HG02981 (cell line): ENCODE results near the gene VSTM2A.
"Not testable (repeated sequence)": the region's sequence is repeated elsewhere in the genome, so short reads cannot be mapped to it uniquely, and the experiment has no call there.

Source experiments
- ATAC-seq: cut with Tn5 transposase; IDR thresholded peaks from one replicate; pipeline ENCODE4 v1.9.1; 2021; ENCODE audit warnings: mild to moderate bottlenecking, moderate library complexity; ENCODE audit not compliant: unreplicated experiment

Gene VSTM2A, protein sequence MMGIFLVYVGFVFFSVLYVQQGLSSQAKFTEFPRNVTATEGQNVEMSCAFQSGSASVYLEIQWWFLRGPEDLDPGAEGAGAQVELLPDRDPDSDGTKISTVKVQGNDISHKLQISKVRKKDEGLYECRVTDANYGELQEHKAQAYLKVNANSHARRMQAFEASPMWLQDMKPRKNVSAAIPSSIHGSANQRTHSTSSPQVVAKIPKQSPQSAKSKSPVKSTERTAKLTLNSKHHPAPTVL

DNA sequence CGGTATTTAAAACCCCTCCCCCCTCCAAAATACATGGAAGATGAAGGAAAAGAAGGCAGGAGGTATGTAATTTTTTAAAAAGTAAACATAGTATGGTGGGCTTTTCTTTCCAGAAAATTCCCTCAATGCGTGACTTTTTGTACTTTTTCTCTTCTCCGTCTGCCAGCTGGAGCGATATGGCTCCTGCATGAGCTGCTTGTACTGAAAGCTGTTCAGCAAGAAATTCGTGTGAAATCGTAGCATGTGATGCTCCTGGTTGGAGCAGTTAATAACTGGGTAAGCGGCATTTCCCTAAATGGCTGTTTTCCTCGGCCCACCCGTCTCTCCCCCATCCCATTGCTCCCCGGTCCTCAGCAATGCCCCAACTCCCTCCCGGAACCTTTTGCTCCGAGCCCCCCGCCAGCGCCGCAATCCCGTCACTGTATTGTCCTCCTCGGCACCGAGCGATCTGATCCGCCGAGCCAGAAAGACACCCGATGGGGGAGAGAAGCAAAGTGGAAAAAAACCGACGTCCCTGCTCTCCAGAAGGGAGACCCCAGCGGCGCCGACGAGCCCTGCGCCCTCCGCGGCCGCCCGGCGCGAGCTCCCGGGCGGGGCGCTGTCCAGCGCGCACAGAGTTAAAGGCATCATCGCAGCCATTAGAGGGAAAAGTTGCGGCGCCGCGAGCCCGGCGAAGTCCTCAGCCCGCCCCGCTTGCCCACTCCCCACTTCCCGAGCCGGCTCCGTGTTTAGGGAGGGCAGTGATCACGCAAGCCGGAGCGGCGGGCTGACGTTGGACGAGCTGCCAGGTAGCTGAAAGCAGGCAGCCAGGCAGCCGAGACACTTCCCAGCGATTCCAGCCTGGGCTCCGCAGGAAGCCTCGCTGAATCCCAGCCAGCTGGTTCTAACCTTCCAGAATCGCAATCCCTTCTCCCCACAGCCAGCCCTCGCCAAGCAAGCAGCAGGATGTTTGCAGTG lies at the start of gene VSTM2A:
VSTM2A (plus strand) TSS at position 707 of the 957 bp plus-strand sequence. CDS start 356 bp downstream, outside the sequence.
- no peak for ATAC-seq

DNA sequence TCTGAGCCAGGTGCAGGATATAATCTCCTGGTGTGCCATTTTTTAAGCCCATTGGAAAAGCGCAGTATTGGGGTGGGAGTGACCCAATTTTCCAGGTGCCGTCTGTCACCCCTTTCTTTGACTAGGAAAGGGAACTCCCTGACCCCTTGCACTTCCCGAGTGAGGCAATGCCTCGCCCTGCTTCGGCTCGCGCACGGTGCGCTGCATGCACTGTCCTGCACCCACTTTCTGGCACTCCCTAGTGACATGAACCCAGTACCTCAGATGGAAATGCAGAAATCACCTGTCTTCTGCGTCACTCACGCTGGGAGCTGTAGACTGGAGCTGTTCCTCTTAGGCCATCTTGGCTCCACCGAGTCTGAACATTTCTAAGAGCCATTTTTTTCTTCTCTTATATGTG lies 37.6 kb upstream of the VSTM2A start:
- ATAC-seq = not testable (repeated sequence)

DNA sequence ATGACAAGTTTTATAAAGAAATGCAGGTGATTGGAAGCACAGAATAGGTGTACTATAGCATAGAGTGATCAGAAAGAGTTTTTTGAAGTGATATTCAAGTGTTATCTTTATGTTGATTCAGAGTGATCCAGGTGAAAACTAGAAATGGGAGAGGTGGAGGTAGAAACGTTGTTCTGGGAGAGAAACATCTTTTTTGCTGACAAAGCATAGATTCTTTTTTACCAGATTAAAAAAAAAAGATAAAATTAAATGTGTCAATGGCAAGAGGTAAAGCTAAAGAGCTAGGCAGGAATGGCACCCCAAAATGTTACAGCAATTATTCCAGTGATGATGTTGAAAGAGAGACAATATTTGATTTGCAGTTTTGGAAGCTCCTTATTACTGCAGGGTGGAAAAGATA lies 12.6 kb upstream of the VSTM2A start:
- ATAC-seq = no peak

DNA sequence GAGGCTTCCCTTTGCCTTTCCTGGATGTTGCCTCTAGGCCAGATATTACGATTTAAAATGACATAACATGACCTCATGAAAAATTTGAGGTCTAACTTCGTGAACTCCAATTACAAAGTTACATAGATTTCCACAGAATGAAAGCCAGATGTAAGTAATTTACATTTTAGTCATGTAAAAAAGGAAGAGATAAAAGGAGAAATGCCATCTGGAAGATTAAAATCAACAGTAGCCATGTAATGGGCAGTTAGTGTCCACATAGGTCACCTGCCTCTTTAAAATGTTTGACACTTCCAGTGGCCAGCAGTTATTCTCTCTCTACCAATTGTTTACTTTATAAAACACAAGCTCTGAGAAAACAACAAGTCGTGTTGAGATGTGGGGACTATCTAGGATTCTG lies 4.1 kb upstream of the VSTM2A start:
- ATAC-seq = no peak

DNA sequence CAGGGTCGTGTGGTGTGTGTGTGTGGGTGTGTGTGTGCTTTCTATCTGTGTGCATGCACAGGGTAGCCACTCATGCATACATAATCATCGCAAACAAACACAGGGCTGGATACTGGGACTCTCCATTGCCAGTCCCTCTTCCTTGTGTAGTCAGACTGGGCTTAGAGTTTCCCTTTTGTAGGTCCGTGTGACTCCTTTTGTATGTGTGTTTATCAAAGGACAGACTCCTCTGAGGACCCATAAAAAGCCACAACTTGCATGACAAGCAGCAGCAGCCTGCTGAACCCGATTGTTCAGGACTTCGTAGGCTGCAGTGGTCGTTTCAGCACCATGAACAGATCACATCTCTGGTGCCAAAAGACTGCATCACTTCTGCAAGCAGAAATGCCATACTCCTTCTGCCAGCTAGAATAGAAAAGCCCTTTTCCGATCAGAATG lies 895 bp downstream of the VSTM2A start:
- no peak for ATAC-seq

DNA sequence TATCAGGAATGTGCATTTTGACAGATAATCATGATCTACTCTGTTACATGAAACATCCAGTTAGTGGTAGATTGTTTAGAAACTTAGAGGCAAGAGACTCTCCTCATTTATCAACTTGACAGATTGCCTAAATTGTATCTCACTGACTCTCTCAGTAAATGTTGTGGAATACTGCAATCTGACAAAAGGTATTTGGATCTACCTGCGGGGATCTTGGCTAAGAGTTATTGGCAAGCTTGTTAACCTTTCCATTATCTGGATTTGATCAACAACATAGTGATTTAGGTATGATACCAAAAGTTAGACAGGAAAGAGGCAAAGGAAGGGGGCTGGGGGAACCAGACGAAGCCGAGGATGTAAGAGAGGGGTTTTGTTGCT lies 2.0 kb downstream of the VSTM2A start:
- no peak for ATAC-seq

DNA sequence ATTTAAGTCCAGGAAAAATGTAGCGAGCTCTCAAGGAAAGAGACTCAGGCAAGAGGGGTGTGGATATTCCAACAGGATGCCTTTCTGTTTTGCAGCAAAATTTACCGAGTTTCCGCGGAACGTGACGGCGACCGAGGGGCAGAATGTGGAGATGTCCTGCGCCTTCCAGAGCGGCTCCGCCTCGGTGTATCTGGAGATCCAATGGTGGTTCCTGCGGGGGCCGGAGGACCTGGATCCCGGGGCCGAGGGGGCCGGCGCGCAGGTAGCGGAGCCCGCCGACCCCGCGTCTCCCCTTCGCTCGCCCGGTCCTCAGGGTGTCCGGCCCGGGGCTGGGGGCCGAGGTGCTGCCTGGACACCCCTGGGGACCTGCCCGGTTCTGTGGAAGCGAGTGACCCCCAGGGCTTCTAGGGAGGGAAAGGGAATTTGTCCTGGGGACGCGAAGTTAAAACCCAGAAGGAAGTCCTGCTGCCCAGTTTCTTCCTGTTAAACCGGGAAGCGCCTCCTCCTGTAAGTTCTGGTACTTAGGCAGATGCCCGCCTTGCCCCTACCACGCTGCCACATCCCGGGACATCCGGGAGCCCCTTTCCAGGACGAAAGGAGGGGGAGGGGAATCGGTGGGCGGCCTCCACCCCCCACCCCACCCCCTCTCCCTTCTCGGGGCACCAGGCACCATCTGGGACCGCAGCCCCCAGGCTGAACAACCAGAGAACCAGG lies 2.5 kb downstream of the VSTM2A start:
- ATAC-seq = no peak

DNA sequence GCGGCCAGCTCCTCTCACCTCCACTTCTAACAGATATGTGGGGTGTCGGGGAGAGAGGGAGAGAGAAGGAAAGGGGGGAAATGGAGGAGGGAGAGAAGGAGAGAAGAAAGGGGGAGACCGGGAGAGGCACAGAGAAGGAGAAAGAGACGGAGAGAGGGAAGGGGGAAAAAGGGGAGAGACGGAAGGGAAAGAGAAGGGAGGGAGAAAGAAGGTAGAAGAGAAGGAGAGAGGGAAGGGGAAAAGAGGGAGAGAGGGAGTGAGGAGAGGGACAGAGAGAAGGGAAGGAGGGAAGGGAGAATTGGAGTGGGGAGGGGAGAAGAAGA lies 3.0 kb downstream of the VSTM2A start:
- ATAC-seq = no peak

DNA sequence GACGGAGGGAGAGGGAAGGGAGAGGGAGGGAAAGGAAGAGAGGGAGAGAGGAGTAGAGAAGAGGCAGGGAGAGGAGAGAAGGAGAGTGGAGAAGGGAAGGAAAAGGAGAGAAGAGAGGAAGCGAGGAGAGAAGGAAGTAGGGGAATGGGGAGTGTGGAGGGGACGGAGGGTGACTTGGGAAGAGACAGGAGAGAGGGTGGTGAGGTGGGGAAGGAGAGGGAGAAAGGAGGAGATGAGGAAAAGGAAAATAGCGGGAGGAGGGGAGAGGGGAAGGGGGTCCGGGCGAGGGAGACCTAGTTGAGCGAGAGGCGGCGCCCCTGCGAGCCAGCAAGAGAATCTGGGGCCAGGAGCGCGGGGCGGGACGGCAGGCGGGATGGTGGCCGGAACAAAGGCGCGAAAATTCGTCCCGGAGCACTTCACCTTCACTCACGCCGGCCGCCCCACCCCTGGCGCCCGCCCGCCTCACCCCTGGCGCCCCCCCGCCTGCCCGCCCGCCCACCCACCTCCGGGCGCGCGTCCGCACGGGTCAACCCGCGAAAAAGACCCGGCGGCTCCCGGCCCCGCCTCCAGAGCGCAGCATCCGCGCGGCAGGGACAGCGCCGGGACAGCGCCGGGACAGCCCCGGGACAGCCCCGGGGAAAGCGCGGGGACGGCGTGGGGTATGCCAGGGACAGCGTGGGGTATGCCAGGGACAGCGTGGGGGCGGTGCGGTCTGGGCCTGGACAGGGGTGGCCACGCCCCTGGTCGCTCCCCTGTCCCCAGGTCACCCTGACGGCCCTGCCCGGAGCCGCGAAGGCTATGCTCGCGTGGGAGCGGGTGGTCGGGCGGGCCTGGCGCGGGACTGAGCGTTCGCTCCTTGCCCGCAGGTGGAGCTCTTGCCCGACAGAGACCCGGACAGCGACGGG lies 4.2 kb downstream of the VSTM2A start:
- ATAC-seq = no peak

DNA sequence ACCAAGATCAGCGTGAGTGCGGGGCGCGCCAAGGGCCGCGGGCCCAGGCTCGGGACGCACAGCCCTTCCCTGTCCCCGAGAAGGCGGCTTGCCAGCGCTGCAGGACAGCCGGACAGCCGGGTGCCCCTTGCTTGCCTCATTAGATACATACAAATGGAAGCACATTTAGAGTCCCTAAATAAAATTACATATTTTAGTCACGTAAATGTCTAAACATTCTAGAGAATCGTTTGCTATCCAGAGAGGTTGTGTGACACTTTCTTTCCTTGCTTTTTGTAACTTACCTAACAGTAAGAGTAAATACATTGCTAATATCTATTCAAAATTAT lies 4.8 kb downstream of the VSTM2A start:
- ATAC-seq = no peak

DNA sequence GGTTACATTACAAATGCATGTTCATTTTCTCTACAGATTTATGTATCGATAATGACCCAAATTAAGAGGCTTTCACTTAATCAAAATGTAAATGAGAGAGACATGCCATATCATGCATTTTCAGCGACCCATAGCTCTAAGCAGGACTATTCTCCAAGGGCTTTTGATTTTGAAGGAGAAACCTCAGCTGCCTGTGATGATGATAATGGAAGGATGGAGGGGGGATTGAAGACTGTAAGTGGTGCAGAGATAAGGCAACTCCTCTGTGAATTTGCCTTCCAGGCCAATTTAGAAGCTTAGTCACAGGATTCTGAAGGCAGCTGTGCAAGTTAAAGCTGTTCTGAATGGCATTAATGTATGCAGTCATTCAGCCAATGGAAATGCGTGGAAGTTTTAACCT lies 8.3 kb downstream of the VSTM2A start:
- ATAC-seq = no peak

DNA sequence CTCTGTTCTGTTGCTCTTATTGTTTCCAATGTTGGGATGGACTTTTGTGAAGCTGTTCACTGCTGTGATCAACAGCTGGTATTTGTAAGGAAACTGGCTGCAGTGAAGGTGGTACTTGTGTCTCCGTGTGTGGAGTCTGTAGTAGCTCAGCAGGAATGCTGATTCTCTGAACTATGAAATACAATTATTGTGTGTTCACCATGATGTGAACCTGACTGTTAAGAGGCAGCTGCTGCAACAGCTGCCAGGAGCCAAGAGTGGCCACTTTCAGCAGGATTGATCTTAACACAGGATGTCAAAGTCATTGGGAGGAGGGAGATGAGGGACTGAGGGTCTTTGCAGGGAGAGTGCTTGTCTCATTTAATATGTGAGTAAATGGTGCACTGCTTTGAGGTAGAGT lies 13.9 kb downstream of the VSTM2A start:
- no peak for ATAC-seq

DNA sequence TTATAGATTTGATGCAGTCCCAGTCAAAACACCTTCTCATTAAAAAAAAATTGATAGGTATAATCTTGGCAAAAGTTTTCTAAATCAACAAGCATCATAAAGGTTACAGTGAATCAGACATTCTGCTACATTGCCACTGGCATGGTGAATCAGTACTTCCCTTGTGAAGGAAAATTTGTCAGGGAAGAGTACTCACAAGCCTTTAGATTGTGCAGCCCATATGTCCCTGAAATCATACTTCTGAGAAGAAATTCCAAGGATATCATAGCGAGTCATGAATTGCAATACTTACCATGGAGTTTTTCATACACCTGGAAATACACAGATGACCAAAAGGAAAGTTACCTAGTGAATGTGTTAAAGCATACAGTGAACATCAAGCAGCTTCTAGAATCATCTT lies 17.2 kb downstream of the VSTM2A start:
- ATAC-seq = no peak

DNA sequence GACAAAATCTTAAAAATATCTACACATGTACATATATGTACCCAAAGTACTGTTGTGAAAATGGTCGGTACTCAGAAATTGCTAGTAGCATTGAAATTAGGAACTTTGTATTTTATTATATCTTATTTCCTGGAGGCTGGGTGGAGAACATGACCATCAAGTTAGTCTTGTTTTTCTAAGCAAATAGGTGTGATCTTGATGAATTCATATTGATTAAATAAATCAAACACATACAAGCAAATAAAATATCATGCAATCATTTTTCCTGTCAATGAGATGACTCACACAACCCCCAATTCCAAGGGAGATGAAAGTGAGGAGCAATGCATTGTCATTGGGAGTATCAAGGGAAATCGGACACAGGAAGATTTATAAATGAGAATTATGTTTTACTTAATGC lies 18.0 kb downstream of the VSTM2A start:
- no peak for ATAC-seq

DNA sequence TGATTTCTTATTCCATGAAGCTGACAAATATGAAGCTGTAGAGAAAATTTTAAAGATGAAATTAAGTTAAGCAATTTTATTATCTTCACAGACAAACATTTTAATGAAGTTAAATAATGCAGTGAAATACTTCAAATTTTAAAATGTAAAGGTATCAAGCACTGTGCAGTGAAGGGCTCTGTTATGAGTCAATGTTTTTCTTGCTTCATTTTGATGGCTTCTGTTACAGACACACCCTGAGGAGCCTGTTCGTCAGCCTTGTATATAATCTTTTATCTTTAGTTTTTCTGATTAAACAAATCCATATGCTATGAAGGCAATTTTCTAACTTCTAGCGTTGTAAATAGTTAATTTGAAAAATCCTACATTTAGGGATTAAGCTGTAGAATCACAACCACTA lies 18.5 kb downstream of the VSTM2A start:
- no peak for ATAC-seq

DNA sequence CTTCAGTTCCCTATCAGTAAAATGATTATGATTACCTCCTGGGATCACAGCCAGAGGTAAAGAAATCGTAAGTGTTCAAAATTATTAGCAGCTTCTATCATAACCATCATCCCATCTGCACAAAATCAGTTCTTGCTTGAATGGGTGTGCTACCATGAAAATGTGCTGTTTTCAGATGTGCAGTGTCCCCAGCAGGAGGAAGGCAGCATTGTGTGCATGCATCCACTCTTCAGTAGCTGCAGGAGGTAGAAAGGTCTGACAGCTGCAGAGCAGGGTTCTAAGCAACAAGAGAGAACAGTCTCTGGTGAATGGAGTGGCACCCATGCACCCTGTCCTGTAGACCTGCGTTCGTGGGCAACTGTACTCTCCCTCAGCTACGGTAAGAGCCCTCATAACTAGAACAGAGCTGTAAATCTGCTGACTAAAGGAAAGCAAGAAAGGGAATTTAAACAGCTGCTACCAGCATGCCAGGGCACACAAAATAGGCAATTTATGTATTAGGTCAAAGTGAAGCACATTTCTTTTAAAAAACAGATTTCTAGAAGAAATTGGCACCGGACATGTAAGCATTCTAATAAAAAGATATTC lies 21.2 kb downstream of the VSTM2A start:
- ATAC-seq = no peak

DNA sequence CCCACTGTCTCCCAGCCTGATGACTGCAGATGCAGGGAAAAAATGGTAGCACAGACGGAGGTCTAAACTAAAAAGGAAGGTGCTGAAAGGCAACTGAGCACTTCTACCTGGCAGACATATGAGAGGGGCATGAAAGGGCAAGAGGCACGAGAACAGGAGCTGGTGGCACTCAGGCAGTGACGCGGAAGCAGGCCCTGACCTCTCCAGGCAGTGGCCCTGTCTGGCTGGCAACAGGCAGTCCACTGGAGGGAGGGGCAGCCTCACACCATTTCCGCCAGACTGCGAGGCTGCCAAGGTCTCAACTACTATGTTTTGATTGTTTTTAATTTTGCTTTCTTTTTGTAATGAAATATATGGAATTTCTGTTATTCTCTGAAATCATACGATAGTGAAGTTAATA lies 23.3 kb downstream of the VSTM2A start:
- no peak for ATAC-seq

DNA sequence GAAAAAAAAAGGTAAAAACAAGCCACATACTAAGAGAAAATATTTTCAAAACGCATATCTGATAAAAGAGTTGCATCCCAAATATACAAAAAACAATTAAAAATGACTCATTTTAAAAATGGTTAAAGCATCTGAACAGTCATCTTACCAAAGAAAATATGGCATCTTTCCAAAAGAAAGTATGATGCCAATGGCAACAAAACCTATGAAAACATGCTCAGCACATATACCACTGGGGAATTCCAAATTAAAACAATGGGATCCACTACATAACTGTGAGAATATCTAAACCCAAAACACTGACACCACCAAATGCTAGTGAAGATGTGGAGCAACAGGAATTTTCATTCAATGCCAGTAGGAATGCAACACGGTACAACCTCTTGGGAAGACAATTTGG lies 39.3 kb downstream of the VSTM2A start:
- no peak for ATAC-seq

DNA sequence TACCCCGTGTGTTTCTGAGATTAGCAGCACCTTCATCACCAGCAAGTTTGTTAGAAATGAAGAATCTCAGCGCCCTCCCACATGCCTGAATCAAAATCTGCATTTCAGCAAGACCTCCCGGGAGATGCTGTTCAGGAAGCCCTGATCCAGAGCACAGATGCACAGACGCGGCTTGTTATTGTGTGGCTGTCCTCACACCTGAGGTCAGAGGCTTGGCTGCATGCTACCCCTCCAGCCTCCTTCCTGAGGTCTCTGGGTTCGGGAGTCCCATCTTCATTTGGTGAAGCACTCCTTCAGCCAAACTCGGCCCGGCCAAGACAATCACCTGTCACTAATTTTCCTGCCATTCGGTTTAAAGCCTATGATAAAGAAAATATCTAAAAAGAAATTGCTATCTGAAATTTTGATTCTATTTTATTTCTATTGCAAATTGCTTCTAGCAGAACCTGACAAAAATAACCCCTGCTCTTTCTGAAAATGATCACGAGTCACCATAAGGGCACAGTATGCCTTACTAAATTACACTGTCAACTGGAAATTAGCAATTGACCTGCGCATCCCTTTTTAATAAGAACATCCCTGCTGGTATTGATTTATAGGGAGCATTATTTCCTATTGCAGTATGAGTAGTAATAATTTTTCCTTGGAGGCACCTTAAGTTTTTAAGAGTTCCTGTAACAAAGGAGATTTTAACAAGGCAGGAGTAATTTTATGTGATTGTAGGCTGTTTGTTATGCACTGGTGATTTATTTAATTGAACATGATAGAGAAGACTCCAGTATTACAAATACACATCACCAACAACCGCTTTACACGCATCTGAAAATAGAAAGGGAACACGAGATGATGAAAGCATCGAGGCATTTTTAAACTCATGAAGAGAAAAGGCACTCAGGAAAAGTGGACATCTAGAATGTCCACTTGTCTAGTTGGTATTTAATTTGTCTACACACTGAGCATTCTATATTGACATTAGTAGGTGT lies 49.5 kb downstream of the VSTM2A start:
- ATAC-seq = no peak
